CD4-positive, CD25-positive, alpha-beta regulatory T cell (primary cell): ENCODE measurements around the gene HSPB7. TPM values are rescaled to one million over a fixed set of nuclear protein-coding genes. Genes with fewer than 3 reads are reported as not detected.
A peak's percentile ranks its signal among the peaks of the same experiment; 100 is the strongest.

Source experiments
- ATAC-seq, 2 donors: fragments of 150-1000 bp; cut with Tn5 transposase; one replicate each; pipeline ENCODE4 v1.10.0; 2021; ENCODE audit warnings: low read depth in 2 of 2, moderate number of reproducible peaks in 2 of 2, moderate library complexity in 1 of 2
- DNase-seq, 3 donors: peaks; one replicate each; pipeline versions ENCODE4 v3.0.0 to v3.0.0-alpha.2; 2012 to 2022; ENCODE audit warnings: mixed read lengths in 1 of 3
- H3K27ac ChIP-seq: one replicate; pipeline ENCODE4 v1.7.0; 2013; ENCODE audit warnings: mild to moderate bottlenecking, low read length; ENCODE audit not compliant: insufficient read depth, poor library complexity, severe bottlenecking
- H3K27me3 ChIP-seq: one replicate; pipeline ENCODE4 v1.7.0; 2013; ENCODE audit warnings: low read length; ENCODE audit not compliant: control insufficient read depth, insufficient read depth
- H3K36me3 ChIP-seq: one replicate; pipeline ENCODE4 v1.7.0; 2013; ENCODE audit warnings: mild to moderate bottlenecking, low read length, moderate library complexity; ENCODE audit not compliant: control insufficient read depth, insufficient read depth
- H3K4me1 ChIP-seq: 2 replicates; pipeline ENCODE4 v1.7.0; 2013; ENCODE audit warnings: mild to moderate bottlenecking, low read length; ENCODE audit not compliant: insufficient read depth, control insufficient read depth, poor library complexity, severe bottlenecking
- H3K4me3 ChIP-seq: one replicate; pipeline ENCODE4 v1.7.0; 2013; ENCODE audit warnings: low read depth, mild to moderate bottlenecking, low read length, moderate library complexity
- H3K9me3 ChIP-seq, 2 experiments: 1 replicate in 1 of 2; 2 replicates in 1 of 2; pipeline ENCODE4 v1.7.0; 2013; ENCODE audit warnings: low read length in 2 of 2, mild to moderate bottlenecking in 1 of 2, moderate library complexity in 1 of 2; ENCODE audit not compliant: control insufficient read depth in 2 of 2
- H3K27ac Mint-ChIP-seq, 3 donors: one replicate each; pipeline ENCODE4 v1.8.0; 2020 to 2022; ENCODE audit warnings: mild to moderate bottlenecking in 3 of 3, mixed read lengths in 3 of 3, moderate library complexity in 2 of 3
- H3K27me3 Mint-ChIP-seq: one replicate; pipeline ENCODE4 v1.8.0; 2022; ENCODE audit warnings: mild to moderate bottlenecking, mixed read lengths
- H3K36me3 Mint-ChIP-seq: one replicate; pipeline ENCODE4 v1.8.0; 2020; ENCODE audit warnings: mixed read lengths
- H3K4me1 Mint-ChIP-seq, 4 donors: one replicate each; pipeline ENCODE4 v1.8.0; 2020 to 2022; ENCODE audit warnings: mixed read lengths in 4 of 4, mild to moderate bottlenecking in 1 of 4
- H3K4me3 Mint-ChIP-seq, 4 donors: one replicate each; pipeline ENCODE4 v1.8.0; 2020 to 2022; ENCODE audit warnings: mild to moderate bottlenecking in 4 of 4, mixed read lengths in 4 of 4, moderate library complexity in 3 of 4
- H3K9me3 Mint-ChIP-seq, 7 donors: one replicate each; pipeline ENCODE4 v1.8.0; 2020 to 2022; ENCODE audit warnings: mixed read lengths in 7 of 7, mild to moderate bottlenecking in 3 of 7, moderate library complexity in 2 of 7
- polyA plus RNA-seq, 4 donors: library from polyadenylated mRNA; unstranded; fragments of 300-500 nt; fragmentation: Illumina TruSeq; gene quantifications; one replicate each; pipeline ENCODE4 v1.2.3, GENCODE V29; 2021
- total RNA-seq: library from RNA; stranded (reverse); gene quantifications from one replicate; pipeline ENCODE4 v1.2.3, GENCODE V29; 2022

Gene HSPB7
- total RNA-seq (not detected), polyA plus RNA-seq (not detected)

GRCh38 chr1:16017461-16018303 is at the start of gene HSPB7:
Gene HSPB7, minus strand, starts transcription at chr1:16018043. Its CDS starts 80 bp downstream, at chr1:16017963.
- no peaks in the 10 kb centered on the region for H3K4me1 Mint-ChIP-seq
- ATAC-seq (no peak), DNase-seq (no peak)
- no peak within 1 kb of the TSS for H3K4me3 Mint-ChIP-seq
- H3K4me3 ChIP-seq: no peak within 1 kb of the TSS
- H3K27me3 Mint-ChIP-seq: peaks cover 17% of the 10 kb centered on the region
- no peaks in the 10 kb centered on the region for H3K27me3 ChIP-seq
- no peak within 1 kb of the TSS for H3K27ac ChIP-seq
- peaks cover 7% of the 10 kb centered on the region for H3K4me1 ChIP-seq
- no peaks in the 10 kb centered on the region for H3K9me3 ChIP-seq
- no peaks in the 10 kb centered on the region for H3K9me3 Mint-ChIP-seq
- H3K27ac Mint-ChIP-seq: no peak within 1 kb of the TSS
- no peaks in the 10 kb centered on the region for H3K36me3 ChIP-seq
- H3K36me3 Mint-ChIP-seq: no peaks in the 10 kb centered on the region

GRCh38 chr1:16067127-16067768 is 49.4 kb upstream of the HSPB7 start:
- peaks cover 9% of the 10 kb centered on the region for H3K4me1 ChIP-seq
- Mint-ChIP-seq H3K9me3 (no peaks in the 10 kb centered on the region), H3K27ac (no peak overlapping the region), H3K27me3 (peaks cover 32% of the 10 kb centered on the region), H3K4me1 (peaks cover 0 to 20% (median 9%) of the 10 kb centered on the region in 4 donors), H3K36me3 (no peaks in the 10 kb centered on the region), H3K4me3 (no peak overlapping the region)
- no peak for ATAC-seq
- no peaks in the 10 kb centered on the region for H3K36me3 ChIP-seq
- DNase-seq: no peak
- no peak overlapping the region for H3K27ac ChIP-seq
- no peak overlapping the region for H3K4me3 ChIP-seq
- no peaks in the 10 kb centered on the region for H3K9me3 ChIP-seq
- no peaks in the 10 kb centered on the region for H3K27me3 ChIP-seq

DNA sequence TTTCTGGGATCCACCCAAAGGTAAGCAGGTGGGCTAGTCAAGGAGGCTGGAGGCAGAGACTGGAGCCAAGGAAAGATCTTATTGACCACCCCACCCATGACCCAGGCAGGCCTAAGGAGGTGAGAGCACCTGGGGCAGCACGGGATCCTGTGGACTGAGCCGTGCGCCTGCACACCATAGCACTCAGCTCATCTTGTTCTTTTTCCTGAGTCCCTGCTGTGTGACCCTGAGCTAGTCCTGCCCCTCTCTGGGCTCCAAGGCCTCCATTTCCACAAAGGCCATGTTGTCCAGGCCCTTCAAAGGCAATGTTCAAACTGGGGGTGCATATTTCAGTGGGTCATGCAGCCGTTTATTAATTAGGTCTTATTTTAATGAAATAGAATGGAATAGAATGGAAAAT is 48.4 kb upstream of the HSPB7 start:
- no peaks in the 10 kb centered on the region for H3K36me3 Mint-ChIP-seq
- ATAC-seq (no peak), DNase-seq (no peak)
- H3K9me3 ChIP-seq: no peaks in the 10 kb centered on the region
- peaks cover 26% of the 10 kb centered on the region for H3K27me3 Mint-ChIP-seq
- peak overlapping the region in 1 of 4 donors; percentile 15 for H3K4me3 Mint-ChIP-seq
- H3K4me1 Mint-ChIP-seq: peaks cover 0 to 20% (median 7%) of the 10 kb centered on the region in 4 donors
- H3K4me1 ChIP-seq: peaks cover 9% of the 10 kb centered on the region
- no peak overlapping the region for H3K4me3 ChIP-seq
- H3K27me3 ChIP-seq: no peaks in the 10 kb centered on the region
- no peaks in the 10 kb centered on the region for H3K9me3 Mint-ChIP-seq
- H3K27ac ChIP-seq: no peak overlapping the region
- no peak overlapping the region for H3K27ac Mint-ChIP-seq
- no peaks in the 10 kb centered on the region for H3K36me3 ChIP-seq

- Histone ChIP-seq H3K36me3 (no peaks in the 10 kb centered on the region), H3K27me3 (no peaks in the 10 kb centered on the region), H3K27ac (no peak overlapping the region), H3K4me1 (peaks cover 4% of the 10 kb centered on the region), H3K4me3 (no peak overlapping the region), H3K9me3 (no peaks in the 10 kb centered on the region)
- DNase-seq: no peak
- peak overlapping the region in 2 of 3 donors; percentile 63 to 71 for H3K27ac Mint-ChIP-seq
- H3K27me3 Mint-ChIP-seq: peaks cover 21% of the 10 kb centered on the region
- H3K4me1 Mint-ChIP-seq: peaks cover 0 to 10% (median 5%) of the 10 kb centered on the region in 4 donors
- H3K36me3 Mint-ChIP-seq: no peaks in the 10 kb centered on the region
- no peaks in the 10 kb centered on the region for H3K9me3 Mint-ChIP-seq
- no peak for ATAC-seq
- no peak overlapping the region for H3K4me3 Mint-ChIP-seq
Measured at GRCh38 chr1:16065269-16065576, 47.4 kb upstream of the HSPB7 start.

- H3K27me3 Mint-ChIP-seq: peaks cover 18% of the 10 kb centered on the region
- peaks cover 0 to 5% (median 1%) of the 10 kb centered on the region in 4 donors for H3K4me1 Mint-ChIP-seq
- ATAC-seq (no peak), DNase-seq (no peak)
- Histone ChIP-seq H3K4me3 (no peak overlapping the region), H3K27ac (no peak overlapping the region), H3K36me3 (no peaks in the 10 kb centered on the region), H3K9me3 (no peaks in the 10 kb centered on the region), H3K27me3 (no peaks in the 10 kb centered on the region), H3K4me1 (no peaks in the 10 kb centered on the region)
- H3K36me3 Mint-ChIP-seq: no peaks in the 10 kb centered on the region
- no peaks in the 10 kb centered on the region for H3K9me3 Mint-ChIP-seq
- H3K27ac Mint-ChIP-seq: peak overlapping the region in 2 of 3 donors; percentile 63 to 76
- no peak overlapping the region for H3K4me3 Mint-ChIP-seq
Measured at GRCh38 chr1:16064536-16065268, 46.9 kb upstream of the HSPB7 start.

DNA sequence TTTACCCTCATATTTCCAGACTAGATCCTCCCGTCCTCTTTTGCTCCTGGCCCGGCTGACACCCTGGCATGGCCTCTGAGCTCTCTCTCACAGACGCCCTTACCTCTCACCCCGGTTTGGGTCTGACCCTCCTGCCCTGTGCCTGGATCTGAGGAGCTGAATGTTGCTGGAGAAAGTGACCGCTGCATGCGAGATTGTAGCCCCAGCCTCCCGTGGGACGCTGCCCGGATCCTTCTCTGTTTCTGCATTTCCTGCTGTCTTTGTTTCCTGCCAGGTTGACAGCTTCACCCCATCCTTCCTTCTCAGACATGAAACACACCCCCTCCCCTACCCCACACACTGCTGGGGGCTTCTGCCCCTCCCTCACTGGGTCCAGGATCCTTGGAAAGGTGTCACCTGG is 46.1 kb upstream of the HSPB7 start:
- no peaks in the 10 kb centered on the region for H3K4me1 ChIP-seq
- Mint-ChIP-seq H3K27ac (no peak overlapping the region), H3K36me3 (no peaks in the 10 kb centered on the region), H3K27me3 (peaks cover 18% of the 10 kb centered on the region), H3K4me1 (peaks cover 0 to 5% (median 1%) of the 10 kb centered on the region in 4 donors), H3K9me3 (no peaks in the 10 kb centered on the region), H3K4me3 (no peak overlapping the region)
- no peaks in the 10 kb centered on the region for H3K36me3 ChIP-seq
- H3K27me3 ChIP-seq: no peaks in the 10 kb centered on the region
- H3K27ac ChIP-seq: no peak overlapping the region
- no peaks in the 10 kb centered on the region for H3K9me3 ChIP-seq
- ATAC-seq: no peak
- H3K4me3 ChIP-seq: no peak overlapping the region
- DNase-seq: no peak

DNA sequence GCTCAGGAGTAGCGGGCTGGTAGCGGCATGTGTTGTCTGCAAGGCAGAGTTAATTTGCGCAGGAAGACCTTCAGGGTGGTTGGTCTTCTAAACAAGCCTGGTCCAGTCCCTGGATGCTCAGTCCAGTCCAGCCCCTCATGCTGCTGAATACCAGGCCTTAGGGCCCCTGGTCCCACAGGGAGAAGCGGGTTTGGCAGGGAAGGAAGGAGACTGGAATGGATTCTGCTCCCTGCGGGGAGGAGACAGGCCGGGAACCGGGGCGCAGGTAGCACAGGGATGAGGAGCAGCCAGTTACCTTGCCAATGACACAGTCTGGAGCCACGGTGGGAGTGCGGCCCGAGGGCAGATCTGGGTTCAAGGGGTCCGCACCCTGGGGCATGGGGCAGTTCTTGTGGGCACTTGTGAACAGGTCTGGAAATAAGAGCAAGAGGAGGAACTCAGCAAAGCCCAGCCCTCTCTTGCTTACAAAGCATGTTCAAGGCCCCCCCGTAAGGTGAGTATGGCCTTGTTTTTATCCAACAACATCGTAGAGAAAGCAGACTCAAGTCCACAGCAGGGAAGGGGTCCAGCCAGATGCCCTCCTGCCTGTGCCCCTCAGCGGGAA is 45.5 kb upstream of the HSPB7 start:
- no peak overlapping the region for H3K4me3 ChIP-seq
- Mint-ChIP-seq H3K27me3 (peaks cover 14% of the 10 kb centered on the region), H3K36me3 (no peaks in the 10 kb centered on the region), H3K27ac (no peak overlapping the region), H3K4me3 (no peak overlapping the region), H3K9me3 (no peaks in the 10 kb centered on the region), H3K4me1 (peaks cover 0 to 5% (median 1%) of the 10 kb centered on the region in 4 donors)
- ATAC-seq: no peak
- no peak overlapping the region for H3K27ac ChIP-seq
- DNase-seq: no peak
- no peaks in the 10 kb centered on the region for H3K9me3 ChIP-seq
- no peaks in the 10 kb centered on the region for H3K27me3 ChIP-seq
- H3K4me1 ChIP-seq: no peaks in the 10 kb centered on the region
- H3K36me3 ChIP-seq: no peaks in the 10 kb centered on the region
